Activated naive CD4-positive, alpha-beta T cell treated with anti-CD3 and anti-CD28 coated beads, Interleukin-2, amount 50 U/mL, for 72 hours (primary cell): Measurements from ENCODE around the gene USP32. TPM values are rescaled to one million over a fixed set of nuclear protein-coding genes. Genes with fewer than 3 reads are reported as not detected.
A peak's percentile ranks its signal among the peaks of the same experiment; 100 is the strongest.
"Not testable (repeated sequence)": the region's sequence is repeated elsewhere in the genome, so short reads cannot be mapped to it uniquely, and the experiment has no call there.

ENCODE experiments used
- ATAC-seq, 2 donors: fragments of 150-1000 bp; cut with Tn5 transposase; 2 replicates each; pipeline ENCODE4 v1.10.0; 2021; ENCODE audit warnings: mild to moderate bottlenecking in 2 of 2, moderate library complexity in 2 of 2
- DNase-seq, 2 donors: peaks; one replicate each; pipeline ENCODE4 v3.0.0; 2021 to 2022; ENCODE audit warnings: low spot score in 2 of 2
- H3K27ac Mint-ChIP-seq, 2 donors: one replicate each; pipeline ENCODE4 v1.8.0; 2022; ENCODE audit warnings: mild to moderate bottlenecking in 2 of 2, mixed read lengths in 2 of 2
- H3K36me3 Mint-ChIP-seq, 2 donors: one replicate each; pipeline ENCODE4 v1.8.0; 2022; ENCODE audit warnings: mixed read lengths in 2 of 2
- H3K9me3 Mint-ChIP-seq, 2 donors: one replicate each; pipeline ENCODE4 v1.8.0; 2022; ENCODE audit warnings: mixed read lengths in 2 of 2
- total RNA-seq, 2 donors: library from RNA; stranded (reverse); gene quantifications; one replicate each; pipeline ENCODE4 v1.2.3, GENCODE V29; 2022

The USP32 gene, protein sequence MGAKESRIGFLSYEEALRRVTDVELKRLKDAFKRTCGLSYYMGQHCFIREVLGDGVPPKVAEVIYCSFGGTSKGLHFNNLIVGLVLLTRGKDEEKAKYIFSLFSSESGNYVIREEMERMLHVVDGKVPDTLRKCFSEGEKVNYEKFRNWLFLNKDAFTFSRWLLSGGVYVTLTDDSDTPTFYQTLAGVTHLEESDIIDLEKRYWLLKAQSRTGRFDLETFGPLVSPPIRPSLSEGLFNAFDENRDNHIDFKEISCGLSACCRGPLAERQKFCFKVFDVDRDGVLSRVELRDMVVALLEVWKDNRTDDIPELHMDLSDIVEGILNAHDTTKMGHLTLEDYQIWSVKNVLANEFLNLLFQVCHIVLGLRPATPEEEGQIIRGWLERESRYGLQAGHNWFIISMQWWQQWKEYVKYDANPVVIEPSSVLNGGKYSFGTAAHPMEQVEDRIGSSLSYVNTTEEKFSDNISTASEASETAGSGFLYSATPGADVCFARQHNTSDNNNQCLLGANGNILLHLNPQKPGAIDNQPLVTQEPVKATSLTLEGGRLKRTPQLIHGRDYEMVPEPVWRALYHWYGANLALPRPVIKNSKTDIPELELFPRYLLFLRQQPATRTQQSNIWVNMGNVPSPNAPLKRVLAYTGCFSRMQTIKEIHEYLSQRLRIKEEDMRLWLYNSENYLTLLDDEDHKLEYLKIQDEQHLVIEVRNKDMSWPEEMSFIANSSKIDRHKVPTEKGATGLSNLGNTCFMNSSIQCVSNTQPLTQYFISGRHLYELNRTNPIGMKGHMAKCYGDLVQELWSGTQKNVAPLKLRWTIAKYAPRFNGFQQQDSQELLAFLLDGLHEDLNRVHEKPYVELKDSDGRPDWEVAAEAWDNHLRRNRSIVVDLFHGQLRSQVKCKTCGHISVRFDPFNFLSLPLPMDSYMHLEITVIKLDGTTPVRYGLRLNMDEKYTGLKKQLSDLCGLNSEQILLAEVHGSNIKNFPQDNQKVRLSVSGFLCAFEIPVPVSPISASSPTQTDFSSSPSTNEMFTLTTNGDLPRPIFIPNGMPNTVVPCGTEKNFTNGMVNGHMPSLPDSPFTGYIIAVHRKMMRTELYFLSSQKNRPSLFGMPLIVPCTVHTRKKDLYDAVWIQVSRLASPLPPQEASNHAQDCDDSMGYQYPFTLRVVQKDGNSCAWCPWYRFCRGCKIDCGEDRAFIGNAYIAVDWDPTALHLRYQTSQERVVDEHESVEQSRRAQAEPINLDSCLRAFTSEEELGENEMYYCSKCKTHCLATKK (N-terminal part only)
- total RNA-seq: 10 to 100 TPM; 42.6 to 51.5 TPM

DNA sequence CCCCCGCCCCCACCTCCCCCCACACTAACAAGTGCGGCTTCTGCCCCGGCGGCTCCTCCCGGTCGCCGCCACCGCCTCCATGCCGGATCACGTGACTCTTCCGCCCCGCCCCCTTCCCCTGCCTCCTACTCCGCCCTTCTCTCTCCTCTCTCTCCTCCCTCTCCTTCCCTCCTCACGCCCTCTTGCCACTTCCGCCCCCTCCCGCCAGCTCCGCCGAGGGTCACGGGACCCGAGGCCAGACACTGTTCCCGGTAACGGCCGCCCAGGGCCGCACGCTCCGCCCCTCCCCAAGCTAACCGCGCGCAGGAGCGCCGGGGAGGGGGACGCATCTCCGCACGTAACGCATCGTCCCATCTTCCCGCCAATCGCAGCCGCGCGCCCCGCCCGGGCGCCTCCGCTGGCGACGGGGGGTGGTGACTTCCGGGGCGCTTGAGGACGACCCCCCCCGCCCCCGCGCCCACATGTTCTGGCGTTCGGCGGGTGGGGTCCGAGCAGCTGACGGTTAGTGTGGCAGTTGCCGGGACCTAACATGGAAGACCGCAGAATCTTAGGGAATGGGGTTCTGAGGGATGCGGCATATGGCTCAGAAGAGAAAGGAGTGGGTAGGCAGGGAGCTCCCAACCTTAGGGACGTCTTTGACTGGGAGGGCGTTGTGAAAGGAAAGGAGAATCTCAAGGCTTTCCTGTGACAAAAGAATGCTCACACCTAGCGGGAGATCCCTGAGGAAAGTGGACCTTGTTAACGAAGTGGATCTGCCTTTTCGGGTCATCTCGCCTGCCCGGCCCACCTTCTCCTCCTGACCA lies at the start of gene USP32:
TSS of gene USP32 (minus strand) at position 92 of the 803 bp plus-strand sequence. CDS start 194 bp downstream, outside the sequence.
- peak; percentile 97 to 98 for DNase-seq
- peak; percentile 90 to 93 for ATAC-seq
- H3K27ac Mint-ChIP-seq: peak within 1 kb of the TSS; percentile 96 to 97

GRCh38 chr17:60439501-60439900 lies 47.6 kb upstream of the USP32 start:
- peak in 1 of 2 donors; percentile 51 for ATAC-seq
- DNase-seq: no peak
- Mint-ChIP-seq H3K36me3 (no peaks in the 10 kb centered on the region), H3K9me3 (no peaks in the 10 kb centered on the region), H3K27ac (no peak overlapping the region)

More for the DNA sequence above, at the start of gene USP32:
- peaks cover 9 to 12% of the 10 kb centered on the region in 2 donors for H3K36me3 Mint-ChIP-seq
- H3K9me3 Mint-ChIP-seq: no peaks in the 10 kb centered on the region

GRCh38 chr17:60436676-60437075 lies 44.7 kb upstream of the USP32 start:
- ATAC-seq: no peak
- DNase-seq: no peak

DNA sequence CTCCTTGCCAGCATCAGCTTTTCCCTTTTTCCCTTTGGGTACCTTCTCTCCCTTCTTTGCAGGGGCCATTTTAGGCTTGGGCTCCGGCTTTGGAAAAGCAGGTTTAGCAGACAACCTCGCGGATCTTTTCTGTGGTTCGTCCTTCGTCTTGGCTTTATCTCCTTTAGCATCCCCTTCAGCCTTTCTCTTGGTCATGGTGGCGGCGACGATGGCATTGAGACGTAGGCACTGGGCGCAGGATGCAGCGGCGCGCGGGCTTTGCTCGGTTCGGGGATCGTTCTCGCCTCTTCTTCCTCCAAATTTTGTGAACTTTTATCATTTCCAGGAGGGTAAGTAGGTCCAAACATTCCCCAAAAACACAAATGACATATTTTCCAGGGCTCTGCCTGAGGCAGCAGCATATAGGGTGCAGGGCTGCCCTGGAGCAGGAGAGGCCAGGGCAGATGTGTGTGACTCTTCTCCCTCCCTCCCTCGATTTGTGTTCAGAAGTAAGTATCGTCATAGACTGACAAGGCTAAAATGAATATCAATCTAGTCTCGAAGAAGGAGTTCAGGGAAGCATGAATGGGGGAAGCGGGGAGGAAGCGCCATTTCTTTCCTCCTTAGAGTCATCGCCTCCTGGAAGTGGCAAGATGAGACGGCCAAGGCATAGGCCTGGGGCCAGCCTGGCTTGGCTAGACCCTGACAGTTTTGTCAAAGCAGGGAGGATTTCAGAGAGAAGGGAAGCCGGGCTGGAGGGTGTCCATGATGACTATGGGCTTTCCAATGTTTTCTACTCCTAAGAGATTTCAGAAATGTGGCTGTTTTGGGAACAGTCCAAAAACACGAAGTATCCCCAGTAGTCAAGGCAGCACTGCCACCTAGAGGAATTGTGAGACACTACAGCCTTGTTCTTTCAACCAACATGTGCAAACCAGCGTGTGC lies 43.6 kb upstream of the USP32 start:
- DNase-seq: peak in 1 of 2 donors; percentile 65
- Mint-ChIP-seq H3K9me3 (no peaks in the 10 kb centered on the region), H3K36me3 (no peaks in the 10 kb centered on the region), H3K27ac (no peak overlapping the region)
- ATAC-seq: peak; percentile 52 to 69

More at GRCh38 chr17:60436676-60437075, 44.7 kb upstream of the USP32 start:
- Mint-ChIP-seq H3K36me3 (no peaks in the 10 kb centered on the region), H3K27ac (no peak overlapping the region), H3K9me3 (no peaks in the 10 kb centered on the region)

GRCh38 chr17:60433021-60433997 lies 41.4 kb upstream of the USP32 start:
- peak overlapping the region; percentile 9 to 35 for H3K27ac Mint-ChIP-seq
- not testable (repeated sequence) for ATAC-seq, H3K36me3 Mint-ChIP-seq

GRCh38 chr17:60430561-60430960 lies 38.6 kb upstream of the USP32 start:
- not testable (repeated sequence) for ATAC-seq, H3K27ac Mint-ChIP-seq, H3K9me3 Mint-ChIP-seq, H3K36me3 Mint-ChIP-seq, DNase-seq

More at GRCh38 chr17:60433021-60433997, 41.4 kb upstream of the USP32 start:
- not testable (repeated sequence) for H3K9me3 Mint-ChIP-seq, DNase-seq

GRCh38 chr17:60428491-60428890 lies 36.6 kb upstream of the USP32 start:
- not testable (repeated sequence) for DNase-seq, H3K9me3 Mint-ChIP-seq, H3K36me3 Mint-ChIP-seq, H3K27ac Mint-ChIP-seq, ATAC-seq

DNA sequence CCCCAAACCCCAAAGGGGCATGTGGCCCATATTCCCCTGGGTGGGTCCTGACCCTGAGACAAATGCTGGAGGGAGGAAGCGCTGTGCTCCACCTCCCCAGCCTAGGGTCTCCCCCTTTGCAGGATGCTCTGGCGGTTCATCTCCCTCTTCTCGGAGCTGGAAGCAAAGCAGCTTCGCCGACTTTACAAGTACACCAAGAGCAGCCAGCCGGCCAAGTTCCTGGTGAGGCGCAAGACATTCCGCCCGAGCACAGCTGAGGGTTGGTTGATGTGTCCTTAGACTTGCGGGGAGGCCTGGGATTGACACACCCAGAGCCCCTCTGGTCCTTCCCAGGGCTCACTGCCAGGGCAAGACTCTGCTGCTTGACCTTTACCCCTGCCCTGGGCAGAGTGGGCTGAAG lies 34.7 kb upstream of the USP32 start:
- no peaks in the 10 kb centered on the region for H3K9me3 Mint-ChIP-seq
- DNase-seq (no peak), ATAC-seq (no peak)
- no peaks in the 10 kb centered on the region for H3K36me3 Mint-ChIP-seq
- H3K27ac Mint-ChIP-seq: no peak overlapping the region

DNA sequence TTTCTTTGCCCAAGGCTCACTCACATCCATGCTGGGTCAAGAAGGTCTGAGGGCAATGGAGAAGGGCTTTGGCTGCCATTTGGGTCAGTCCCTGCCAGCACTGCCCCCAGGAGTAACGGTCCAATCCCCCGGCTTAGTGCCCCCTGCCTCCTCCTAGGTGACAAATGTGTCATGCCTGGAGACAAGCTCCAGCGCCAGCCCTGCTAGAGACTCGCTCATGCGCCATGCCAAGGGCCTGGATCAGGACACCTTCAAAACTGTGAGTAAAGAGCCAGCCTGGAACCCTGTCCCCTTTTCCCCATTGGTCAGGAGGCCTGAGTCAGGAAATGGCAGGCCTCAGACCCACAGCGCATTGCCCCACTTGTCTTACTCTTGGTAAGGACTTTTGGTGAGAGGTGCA lies 33.7 kb upstream of the USP32 start:
- Mint-ChIP-seq H3K27ac (no peak overlapping the region), H3K36me3 (no peaks in the 10 kb centered on the region), H3K9me3 (no peaks in the 10 kb centered on the region)
- ATAC-seq: no peak
- no peak for DNase-seq

GRCh38 chr17:60423865-60424264 lies 31.9 kb upstream of the USP32 start:
- Mint-ChIP-seq H3K9me3 (peaks cover 0 to 4% of the 10 kb centered on the region in 2 donors), H3K36me3 (no peaks in the 10 kb centered on the region), H3K27ac (no peak overlapping the region)
- no peak for ATAC-seq
- no peak for DNase-seq

- H3K27ac Mint-ChIP-seq: peak within 1 kb of the TSS; percentile 80 to 84
- peaks cover 0 to 4% of the 10 kb centered on the region in 2 donors for H3K9me3 Mint-ChIP-seq
- H3K36me3 Mint-ChIP-seq: no peaks in the 10 kb centered on the region
- DNase-seq (no peak), ATAC-seq (no peak)
These were observed 30.3 kb upstream of the USP32 start, which contains the start of gene CHCT1 for GRCh38 chr17:60422162-60422665. TSS of gene CHCT1 (plus strand) at chr17:60422489. CDS start at chr17:60422593, 104 bp downstream.

DNA sequence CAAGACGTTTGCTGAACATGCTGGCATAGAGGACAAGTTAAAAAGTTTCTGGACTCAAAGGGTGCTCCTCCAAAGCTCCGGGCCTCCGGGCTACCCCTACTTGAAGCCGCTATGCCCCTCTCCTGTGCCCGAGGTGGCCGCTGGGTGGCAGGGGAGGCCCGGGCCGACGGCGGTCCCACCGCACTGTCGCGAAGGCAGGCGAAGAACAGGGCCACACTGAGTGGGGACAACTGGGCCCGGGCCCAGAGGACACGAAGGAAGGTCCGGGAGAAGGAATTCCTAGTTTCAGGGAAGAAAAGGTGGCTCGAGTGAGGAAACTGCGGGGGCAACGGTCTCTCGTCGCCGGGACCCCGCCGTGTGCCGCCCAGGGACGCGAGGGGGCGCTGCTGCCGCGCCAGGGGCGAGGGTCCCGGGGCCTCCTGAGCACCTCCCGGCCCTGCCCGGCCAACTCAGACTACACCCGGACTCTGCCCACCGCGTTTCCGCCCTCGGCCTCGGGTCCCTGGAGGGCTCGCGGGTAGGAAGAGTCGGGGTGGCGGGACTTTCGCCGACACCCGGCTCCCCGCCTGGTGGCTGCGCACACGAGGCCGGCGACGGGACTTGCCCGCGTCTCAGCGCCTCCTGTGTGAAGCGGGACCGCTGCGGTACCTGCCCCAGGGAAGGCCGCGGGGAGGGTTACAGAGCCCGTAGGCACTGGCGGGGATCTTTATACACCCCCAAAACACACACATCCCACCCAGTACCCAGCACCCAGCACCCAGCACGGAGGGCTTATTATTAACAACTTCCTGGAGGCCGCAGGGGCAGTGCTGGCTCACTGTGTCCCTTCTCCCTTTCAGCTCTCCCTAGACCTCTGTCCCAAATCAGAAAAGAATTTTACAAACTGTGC lies 29.6 kb upstream of the USP32 start:
- H3K27ac Mint-ChIP-seq: peak overlapping the region; percentile 80 to 84
- ATAC-seq (peak; percentile 97), DNase-seq (peak; percentile 79 to 85)

GRCh38 chr17:60419875-60420274 lies 27.9 kb upstream of the USP32 start:
- H3K36me3 Mint-ChIP-seq, H3K9me3 Mint-ChIP-seq, DNase-seq, H3K27ac Mint-ChIP-seq, ATAC-seq: not testable (repeated sequence)

More for the DNA sequence above, 29.6 kb upstream of the USP32 start:
- Mint-ChIP-seq H3K9me3 (peaks cover 0 to 4% of the 10 kb centered on the region in 2 donors), H3K36me3 (no peaks in the 10 kb centered on the region)
